ENCODE measurements around the gene ASTN1.

The ASTN1 gene

DNA sequence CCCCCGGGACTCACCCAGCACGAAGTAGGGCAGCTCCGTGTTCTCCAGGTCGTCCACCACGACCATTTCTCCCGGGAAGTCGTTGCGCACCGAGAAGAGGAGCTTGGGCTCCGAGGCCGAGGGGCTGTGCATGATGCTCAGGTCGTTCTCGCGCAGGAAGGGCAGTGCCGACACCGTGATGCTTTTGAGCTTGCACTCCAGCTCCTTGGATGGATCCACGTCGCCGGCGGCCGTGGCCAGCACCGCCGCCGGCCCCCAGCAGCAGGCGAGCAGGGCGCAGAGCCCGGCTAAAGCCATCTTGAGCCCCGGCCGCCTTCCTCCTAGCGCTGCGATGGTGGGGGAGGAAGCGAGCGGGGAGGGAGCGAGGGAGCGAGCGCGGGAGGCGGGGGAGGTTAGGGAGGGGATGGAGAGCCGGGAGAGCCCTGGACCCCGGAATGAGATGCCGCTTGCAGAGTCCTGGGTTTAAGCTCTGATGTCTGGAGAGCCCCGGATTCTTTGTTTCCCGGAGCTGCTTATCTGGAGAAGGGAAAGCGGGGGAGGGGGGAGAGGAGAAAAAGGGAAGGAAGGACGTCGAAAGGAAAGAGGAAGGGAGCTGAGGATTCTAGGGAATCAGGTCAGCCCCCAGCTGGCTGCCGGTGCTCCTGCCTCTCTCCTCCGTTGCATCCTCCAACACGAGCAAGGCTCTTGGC is at the start of gene ASTN1:
TSS of gene ASTN1 (minus strand) at position 333 of the 689 bp plus-strand sequence. CDS start at position 297, 36 bp downstream.
- DNase-seq, result peak in 42 of 56 donors; percentile 8 to 76 (median 48)

DNA sequence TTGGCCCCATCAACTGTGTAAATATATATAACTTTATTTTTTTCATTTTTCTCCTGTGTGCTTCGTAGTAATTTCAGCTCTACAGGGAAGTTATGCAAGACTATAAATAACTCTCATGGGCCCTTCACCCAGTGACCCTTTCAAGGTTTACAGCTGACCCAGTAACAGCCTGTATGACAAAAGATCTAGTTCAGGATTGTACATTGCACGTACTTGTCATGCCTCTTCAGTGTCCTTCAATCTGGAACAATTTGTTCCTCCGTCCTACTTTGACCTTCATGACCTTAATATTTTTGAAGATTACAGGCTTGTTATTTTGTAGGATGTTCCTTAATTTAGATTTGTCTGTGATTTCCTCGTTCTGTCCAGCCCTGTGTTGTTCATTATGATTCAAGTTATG is 46.7 kb upstream of the ASTN1 start:
- DNase-seq, result no peak

DNA sequence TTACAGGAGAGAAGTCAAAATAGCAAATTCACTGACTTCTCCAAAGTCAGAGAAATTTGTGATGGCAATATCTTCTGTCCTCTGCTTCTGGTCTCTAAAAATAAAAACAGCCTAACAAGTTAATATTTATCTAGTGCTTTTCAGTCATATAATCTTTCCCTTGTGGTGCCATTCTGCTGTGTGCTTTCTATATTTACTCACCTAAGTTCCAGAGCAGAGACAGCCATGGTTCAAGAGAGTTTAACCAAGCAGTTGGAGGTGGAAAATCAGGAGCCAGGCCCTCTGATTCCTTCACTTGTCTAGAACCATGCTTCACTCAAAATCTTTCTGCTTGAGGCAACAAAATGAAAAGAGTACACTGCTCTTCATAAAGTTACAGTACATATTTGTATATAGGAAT is 45.6 kb upstream of the ASTN1 start:
- DNase-seq, result no peak

DNA sequence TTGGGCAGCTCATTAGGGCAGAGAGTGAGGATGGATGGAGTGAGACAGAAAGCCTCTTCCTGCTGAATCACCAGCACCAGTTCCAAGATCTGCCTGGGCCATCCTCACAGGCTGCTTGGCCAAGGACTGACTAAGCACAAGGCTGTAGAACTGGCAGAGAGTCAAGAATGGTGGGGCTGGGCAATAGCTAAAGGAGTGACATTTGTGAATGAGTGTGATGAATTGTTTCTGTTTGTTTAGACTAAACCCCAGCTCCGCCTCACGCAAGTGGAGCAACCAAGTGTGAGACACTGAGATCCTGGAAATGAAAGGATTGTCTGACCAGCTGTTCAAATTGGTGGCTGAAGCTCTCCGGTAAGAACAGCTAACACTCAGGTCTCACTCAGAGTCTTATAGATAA is 44.8 kb upstream of the ASTN1 start:
- peak in 47 of 56 donors; percentile 3 to 95 (median 39) for DNase-seq

DNA sequence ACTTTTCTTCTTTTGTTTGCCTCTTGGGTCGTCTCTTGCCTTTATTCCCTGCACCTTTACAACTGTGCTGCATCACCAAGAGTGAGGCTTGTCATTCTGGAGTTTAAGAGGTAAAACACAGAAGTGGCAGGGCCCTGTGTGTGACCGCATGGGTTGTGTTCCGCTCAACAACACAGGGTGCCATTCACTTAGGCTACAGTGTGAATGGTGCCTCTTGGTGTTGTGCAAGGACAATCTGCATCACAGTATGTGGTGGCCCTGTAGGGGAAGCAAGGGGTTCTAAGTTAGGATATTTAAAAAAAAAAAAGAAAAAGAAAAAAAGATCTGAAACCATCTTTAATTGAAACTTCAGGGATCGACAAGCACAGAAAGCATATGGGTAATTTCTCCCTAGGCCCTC is 44.4 kb upstream of the ASTN1 start:
- no peak for DNase-seq

DNA sequence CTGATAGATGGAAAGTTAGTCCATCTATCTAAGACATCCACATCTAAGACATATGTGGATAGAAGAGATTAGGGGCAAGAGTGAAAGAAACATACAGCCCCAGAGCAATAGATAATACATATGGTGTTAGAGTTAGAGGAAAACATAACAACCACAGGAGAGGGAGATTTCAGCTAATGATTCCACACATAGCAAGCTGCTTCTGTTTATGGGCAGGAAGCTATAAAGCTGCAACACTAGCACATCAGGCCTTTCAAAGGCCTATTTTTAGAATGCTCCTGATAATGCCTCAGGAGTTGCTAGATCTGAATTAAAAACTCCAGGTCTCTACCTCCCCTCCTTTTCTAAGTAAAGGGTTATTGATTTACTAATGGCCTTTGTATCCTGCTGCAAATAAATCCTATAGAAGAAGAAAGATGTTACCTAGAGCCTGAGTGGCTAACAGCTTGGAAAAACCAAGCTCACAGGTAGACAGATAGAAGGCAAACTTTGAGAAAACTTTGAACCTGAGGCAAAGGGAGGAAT is 42.4 kb upstream of the ASTN1 start:
- DNase-seq, result no peak

DNA sequence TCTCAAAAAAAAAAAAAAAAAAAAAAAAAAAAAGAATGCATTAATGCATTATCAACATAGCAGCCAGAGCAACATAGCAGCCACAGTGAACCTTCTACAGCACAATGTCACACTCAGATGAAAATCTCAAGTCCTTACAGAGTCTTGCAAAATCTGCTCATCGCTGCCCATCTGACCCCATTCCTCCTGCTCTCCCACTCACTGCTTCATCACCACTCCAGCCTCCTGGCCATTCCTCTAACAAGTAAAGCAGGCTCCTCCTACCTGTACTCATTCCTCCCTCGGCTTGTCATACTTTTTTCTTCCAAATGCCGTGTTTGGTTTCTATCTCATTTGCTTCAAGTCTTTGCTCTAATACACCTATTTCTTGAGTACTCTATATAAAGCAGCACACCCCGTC is 35.8 kb upstream of the ASTN1 start:
- DNase-seq, result no peak

DNA sequence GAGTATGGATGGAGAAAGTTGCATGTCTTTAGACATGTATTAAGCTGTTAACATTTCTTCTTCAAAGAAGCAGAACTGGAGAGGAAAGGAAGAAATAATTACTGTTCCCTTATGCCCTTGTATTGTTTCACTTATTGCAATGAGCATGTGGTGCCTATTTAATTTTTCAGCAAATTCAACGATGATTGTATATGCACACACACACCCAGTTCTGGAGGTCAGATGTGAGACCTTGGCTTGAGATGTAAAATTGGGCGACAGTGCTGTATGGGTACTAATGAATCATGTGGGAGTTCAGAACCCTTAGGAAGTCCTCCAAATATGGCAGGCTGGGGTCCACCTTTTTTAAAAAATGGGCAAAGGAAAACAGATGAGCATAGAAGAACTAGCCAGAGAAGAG is 33.7 kb upstream of the ASTN1 start:
- no peak for DNase-seq

DNA sequence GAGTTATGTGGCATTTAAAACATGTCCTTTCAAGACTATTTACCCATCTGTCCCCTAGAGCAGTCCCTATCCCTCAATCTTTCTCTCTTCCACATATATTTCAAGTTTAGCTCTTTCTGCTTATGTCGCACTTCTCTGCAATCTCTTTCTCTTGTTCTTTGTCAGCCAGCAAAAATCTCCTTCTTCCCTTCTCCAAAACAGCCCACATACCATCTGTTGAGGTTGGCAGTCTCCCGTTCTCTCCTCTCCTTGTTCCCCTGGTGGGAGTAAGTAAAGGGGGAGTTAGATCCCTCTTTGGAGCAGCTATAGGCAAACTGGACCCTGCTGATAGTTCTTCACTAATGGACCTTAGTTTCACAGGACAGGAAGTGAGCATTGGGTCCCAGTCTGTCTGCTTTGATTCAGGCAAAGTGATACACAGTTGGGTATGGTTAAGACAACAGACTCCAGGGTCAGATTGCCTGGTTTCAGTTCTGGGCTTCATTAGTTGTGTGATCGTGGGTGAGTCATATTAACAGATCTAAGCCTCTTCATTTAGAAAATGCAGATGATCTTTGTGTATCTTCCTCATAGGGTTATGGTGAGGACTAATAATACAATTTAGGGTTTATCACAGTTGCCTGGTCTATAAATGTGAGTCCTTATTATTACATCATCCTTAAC is 25.9 kb upstream of the ASTN1 start:
- DNase-seq, result no peak

DNA sequence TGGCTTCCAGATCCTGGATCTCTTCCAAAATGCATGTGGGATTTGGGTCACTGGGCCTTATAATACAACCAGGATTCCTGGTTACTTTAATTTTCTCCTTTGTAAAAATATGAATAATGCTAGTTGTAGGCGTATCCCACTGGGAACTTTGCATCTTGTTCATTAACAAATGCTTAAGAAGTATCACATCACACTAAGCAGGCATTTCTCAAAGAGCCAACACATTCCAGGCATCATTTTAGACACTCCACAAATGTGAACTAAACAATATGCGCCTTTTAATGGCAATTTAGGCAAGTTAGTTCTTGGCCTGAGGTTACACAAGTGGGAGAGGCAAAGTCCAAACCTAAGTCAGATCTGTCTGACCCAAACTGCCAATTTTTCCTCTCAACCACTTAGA is 22.1 kb upstream of the ASTN1 start:
- no peak for DNase-seq

DNA sequence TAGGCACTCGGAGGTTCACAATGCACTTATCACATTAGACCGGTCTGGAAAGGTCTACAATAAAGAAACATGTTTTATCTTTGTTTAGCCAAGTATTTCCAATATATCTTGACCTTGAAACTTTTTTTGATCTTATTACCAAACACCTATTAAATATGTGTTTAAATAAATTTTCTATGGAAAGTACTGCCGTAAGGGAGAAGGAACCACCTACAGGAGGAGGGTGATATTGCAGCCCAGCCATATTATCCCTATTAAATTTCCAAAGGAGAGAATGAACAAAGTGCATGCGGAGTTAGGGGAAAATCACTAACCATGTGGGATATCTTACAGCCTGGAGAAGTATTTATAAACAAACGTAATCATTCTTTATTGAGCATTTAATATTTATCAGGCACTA is 20.7 kb upstream of the ASTN1 start:
- DNase-seq, result no peak

DNA sequence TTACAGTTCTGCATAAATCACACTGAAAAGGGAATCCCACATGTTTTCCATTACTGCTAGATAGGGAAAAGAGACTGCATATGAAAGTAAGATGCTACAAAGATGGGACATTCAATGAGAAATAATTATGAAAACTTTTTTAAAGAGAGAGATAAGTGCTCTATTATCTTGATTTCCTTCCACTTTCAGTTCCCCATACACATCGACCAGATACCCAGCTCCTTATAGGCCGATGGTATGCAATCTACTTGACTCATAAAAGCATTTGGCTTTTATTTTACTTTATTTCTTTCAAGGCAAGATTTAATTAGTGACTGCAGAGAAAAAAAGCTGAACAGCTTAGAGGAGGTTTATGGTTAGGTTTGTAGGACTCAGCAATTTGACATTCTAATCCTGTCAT is 19.3 kb upstream of the ASTN1 start:
- DNase-seq, result no peak

DNA sequence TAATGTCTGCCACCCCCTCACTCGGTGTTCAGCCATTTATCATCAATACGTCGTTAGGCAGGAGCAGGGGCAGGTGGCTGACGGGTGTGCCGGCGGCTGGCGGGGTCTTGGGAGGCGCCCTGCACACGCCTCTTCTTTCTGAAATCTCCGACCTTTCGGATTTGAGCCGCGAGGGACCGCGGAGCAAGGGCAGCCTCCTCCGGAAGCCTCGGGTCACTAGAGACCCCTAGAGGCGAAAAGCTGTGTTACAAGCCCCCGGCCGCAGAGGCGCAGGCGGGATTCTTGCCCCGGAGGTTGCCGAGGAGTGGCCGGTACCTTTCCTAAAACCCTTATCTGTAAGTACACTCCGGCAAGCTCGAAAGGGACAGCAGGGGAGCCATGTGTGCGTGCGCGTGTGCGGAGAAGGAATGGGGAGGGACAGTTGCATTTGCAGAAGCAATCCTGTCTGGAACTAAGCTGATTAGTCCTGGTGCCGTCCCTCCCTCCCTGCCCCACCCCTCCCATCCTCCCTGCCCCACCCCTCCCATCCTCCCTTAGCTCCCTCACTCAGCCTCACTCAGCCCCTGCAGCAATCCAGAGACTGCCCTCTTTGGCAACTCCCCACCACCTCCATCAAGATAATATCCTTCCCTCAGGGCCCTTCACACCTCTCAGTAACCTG is 17.2 kb upstream of the ASTN1 start:
- DNase-seq, result peak in 49 of 56 donors; percentile 25 to 85 (median 58)

DNA sequence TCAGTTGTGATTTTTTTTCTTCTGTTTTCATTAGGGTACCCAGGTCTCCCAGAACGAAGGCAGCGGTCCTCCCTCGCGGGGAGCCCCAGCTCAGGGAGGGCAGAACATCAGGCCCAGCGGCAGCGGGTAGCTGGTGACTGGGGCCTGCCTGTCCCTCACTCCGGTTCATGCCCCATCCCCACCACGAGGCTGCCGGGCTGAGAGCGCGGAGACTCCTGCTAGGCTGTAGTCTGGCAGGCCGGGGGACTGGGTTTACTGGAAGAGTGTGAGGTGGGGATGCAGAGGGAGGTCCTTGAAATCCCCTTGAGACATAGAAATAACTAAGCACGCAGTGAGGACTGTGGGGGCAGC is 16.7 kb upstream of the ASTN1 start:
- DNase-seq, result peak in 20 of 56 donors; percentile 13 to 69 (median 52)

DNA sequence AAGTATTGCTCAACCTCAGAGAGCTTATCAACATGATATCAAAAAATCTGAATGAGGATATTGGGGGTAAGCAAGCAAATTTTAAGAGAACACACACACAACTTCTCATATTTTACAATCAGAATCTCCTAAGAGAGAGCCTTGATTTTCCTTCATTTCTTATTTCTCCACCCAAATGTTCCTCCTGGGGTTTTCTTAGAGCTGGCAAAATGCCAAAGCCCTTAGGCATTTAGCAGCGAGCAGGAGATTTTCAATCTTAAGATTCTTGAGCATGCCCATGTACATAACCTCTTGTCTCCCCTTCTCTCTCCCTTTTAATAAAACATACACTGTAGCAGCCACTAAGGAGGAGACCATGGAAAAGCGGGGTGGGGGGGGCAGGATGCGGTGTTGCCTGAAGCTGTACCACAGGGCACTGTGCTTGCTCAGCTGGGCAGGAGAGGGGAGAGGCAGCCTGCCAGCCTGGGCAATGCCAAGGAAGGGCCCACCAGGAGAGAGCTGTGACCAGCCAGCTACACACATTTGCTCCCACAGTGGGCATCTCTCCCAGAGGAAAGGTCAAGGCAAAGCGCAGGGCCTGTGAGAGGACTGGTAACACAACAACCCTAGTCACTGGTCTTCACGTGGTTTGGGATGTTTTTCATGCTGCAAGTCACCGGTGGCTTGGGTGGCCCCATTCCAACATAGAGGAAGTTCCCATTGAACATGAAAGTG is 10.6 kb upstream of the ASTN1 start:
- peak in 37 of 56 donors; percentile 10 to 81 (median 40) for DNase-seq

DNA sequence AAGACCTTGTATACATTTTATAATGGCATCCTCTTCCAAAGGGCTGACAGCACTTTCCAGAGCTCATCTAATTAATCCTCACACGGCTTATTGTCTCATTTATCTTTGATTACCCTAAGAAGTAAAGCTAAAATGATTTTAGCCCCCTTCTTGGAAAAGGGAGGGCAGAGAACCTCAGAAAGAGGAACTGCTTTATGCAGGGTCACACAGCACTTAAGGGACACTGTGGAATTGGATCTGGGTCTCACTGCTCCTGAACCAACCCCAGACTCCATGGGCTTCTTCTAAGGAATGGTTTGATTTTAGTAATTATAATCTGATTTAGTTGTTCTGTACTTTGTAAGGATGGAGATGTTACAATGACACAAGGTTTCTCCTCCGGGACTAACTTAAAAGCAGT is 9.5 kb upstream of the ASTN1 start:
- no peak for DNase-seq

DNA sequence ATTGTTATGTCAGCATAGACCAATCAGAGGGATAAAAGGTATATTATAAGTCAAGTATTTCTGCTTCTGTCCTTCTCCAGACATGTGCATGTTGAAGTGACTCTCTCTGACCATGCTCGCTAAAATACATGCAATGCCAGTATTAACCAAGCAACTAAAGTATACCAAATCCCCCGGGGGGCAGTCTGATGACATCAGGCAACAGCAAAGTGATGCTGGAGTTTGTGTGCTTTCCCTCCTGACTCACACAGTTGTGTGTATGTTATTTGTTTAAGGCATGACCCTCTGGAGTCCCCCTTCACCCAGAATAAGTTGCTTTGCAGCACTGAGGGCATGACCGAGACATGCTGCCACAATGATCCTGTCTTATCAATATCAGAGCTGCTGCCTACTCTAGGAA is 8.4 kb upstream of the ASTN1 start:
- no peak for DNase-seq

DNA sequence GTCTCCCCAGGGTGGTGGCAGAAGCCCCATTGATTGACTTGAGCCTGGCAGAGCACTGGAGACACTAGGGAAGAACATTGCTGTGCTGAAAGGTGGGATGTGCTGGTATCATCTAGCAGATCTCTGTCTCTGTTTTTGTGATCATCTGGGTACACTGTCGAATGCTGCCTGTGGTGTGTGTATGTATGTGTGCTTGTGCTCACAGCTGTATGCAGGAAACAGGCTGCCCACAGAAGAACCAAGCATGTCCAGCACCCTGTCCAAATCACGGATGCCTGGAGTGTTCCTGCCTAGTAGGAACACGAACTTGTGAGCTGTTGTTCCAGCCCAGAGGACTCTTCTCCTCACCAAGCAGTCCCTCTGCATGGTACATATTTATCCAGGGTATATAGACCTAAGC is 7.8 kb upstream of the ASTN1 start:
- peak in 3 of 56 donors; percentile 1 to 10 (median 9) for DNase-seq

DNA sequence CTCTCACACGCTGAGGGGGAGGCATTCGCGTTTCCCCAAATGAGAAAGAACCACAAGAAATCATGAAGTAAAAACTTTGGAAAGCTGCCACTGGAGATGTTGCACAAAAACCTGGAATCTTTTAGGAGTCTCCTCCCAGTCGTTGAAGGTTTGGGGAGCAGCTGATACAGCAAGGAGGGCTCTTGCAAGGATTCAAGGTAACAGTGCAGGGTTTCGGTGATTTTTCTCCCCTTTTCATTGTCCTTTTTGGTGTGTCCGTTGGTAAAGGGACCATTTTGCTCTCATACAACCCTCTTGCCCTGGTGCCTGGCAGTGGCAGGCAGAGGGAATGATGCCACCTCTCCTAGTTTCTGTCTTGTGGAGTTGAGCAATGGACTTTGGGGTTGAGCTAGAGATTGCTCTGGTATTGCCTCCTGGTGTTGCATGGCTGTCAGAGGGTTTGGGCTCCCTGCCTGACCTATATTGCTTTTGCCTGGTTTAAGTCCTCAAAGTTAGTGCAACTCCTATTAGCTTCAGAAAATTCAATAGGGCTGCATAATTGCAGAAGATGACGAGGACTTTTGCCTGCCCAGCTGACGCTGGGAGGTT is 7.1 kb upstream of the ASTN1 start:
- DNase-seq, result peak in 1 of 56 donors; percentile 2

DNA sequence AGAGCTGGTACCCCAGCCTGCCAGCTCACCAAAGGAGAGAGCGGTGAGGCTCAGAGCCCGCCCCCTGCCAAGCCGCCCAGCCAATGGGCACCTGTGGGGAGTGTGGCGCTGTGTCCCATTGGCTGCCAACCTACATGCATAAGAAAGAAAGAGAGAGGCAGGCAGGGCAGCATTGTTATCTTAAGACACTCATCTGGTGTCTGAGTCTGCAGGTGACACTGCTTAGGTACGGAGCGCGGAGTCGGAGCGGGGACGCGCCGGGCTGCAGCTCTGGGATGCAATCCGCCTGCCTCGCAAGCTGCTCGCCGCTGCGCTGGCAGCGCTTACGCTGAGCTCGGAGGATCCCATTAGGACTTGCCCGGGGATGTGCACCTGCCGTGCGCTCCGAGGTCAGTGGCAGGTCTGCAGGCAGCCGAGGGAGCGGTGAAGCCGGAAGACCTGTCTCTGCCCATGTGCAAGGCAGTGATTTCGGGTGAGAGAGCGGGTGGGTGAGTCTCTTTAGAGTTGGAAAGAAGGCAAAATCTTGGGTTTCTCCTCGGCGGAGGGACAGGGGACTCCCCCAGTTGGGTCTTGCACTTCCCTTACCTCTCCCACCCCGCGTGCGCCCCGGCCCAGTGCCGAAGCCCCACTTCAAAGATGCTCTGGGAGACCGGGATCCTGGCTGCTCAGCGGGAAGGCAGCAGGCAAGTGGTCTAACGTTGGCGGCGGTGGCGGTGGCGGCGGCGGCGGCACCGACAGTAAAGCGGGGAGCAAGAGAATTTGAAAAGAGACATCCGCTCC is 6.4 kb upstream of the ASTN1 start, which contains the start of gene BRINP2:
TSS of gene BRINP2 (plus strand) at position 203 of the 780 bp plus-strand sequence. CDS start 58,919 bp downstream, outside the sequence.
- peak; percentile 37 to 95 (median 82) for DNase-seq

Data from nucleus accumbens (tissue), 56 donors.